ENCODE results near the gene TTC27. TPM values are rescaled to one million over a fixed set of nuclear protein-coding genes. Genes with fewer than 3 reads are reported as not detected.

TTC27 gene
- total RNA-seq, 1 experiment from 2014 or later: 25.1 TPM

- no peak for TF ChIP-seq ARID4B (CRISPR knock-in tag; IDR thresholded peaks at IDR 0.05; ENCODE audit: borderline replicate concordance)
- TF ChIP-seq FOXJ3 (CRISPR knock-in tag; IDR thresholded peaks at IDR 0.05; ENCODE audit: borderline replicate concordance): no peak
- TF ChIP-seq ATF2 (CRISPR knock-in tag; IDR thresholded peaks at IDR 0.05; ENCODE audit: borderline replicate concordance, low read depth): no peak
- TF ChIP-seq ZNF416 (CRISPR knock-in tag; IDR thresholded peaks at IDR 0.05): no peak
- no peak for TF ChIP-seq NFE2L1 (CRISPR knock-in tag; IDR thresholded peaks at IDR 0.05)
- no peak for TF ChIP-seq MYBL2 (CRISPR knock-in tag; IDR thresholded peaks at IDR 0.05)
- no peak for TF ChIP-seq NR3C1 (CRISPR knock-in tag; conservative IDR thresholded peaks at IDR 0.05; ENCODE audit: low read depth)
- no peak for TF ChIP-seq OVOL2 (CRISPR knock-in tag; IDR thresholded peaks at IDR 0.05; ENCODE audit: borderline replicate concordance)
- no peak for TF ChIP-seq TEAD4 (CRISPR knock-in tag; IDR thresholded peaks at IDR 0.05)
- TF ChIP-seq MAX (CRISPR knock-in tag; IDR thresholded peaks at IDR 0.05): no peak
Measured at GRCh38 chr2:32647180-32647651, 19.4 kb downstream of the TTC27 start (continued).

GRCh38 chr2:32652555-32653209, 24.8 kb downstream of the TTC27 start:
- ChIA-PET POLR2A (no interaction called here), CTCF (no interaction called here)
- Mint-ChIP-seq H3K27ac (no peak overlapping the region), H3K9me3 (no peaks in the 10 kb centered on the region), H3K4me1 (no peaks in the 10 kb centered on the region), H3K4me3 (no peak overlapping the region), H3K27me3 (ENCODE audit: low read depth) (no peaks in the 10 kb centered on the region), H3K36me3 (peaks cover 10% of the 10 kb centered on the region)
- ATAC-seq: no peak
- DNase-seq (ENCODE audit: low spot score): no peak
- TF ChIP-seq PRDM15 (CRISPR knock-in tag; IDR thresholded peaks at IDR 0.05): no peak
- TF ChIP-seq ZNF423 (CRISPR knock-in tag; IDR thresholded peaks at IDR 0.05): no peak
- no peak for TF ChIP-seq TCF7 (CRISPR knock-in tag; IDR thresholded peaks at IDR 0.05; ENCODE audit: low read depth)
- no peak for TF ChIP-seq ZNF425 (CRISPR knock-in tag; conservative IDR thresholded peaks at IDR 0.05)
- no peak for TF ChIP-seq ZNF416 (CRISPR knock-in tag; IDR thresholded peaks at IDR 0.05)
- no peak for TF ChIP-seq KAT7 (CRISPR knock-in tag; IDR thresholded peaks at IDR 0.05; ENCODE audit: borderline replicate concordance)
- no peak for TF ChIP-seq TEAD4 (CRISPR knock-in tag; IDR thresholded peaks at IDR 0.05)
- no peak for TF ChIP-seq AFF4 (CRISPR knock-in tag; IDR thresholded peaks at IDR 0.05; ENCODE audit: borderline replicate concordance)
- TF ChIP-seq ERG (CRISPR knock-in tag; IDR thresholded peaks at IDR 0.05): no peak
- no peak for TF ChIP-seq ZNF396 (CRISPR knock-in tag; IDR thresholded peaks at IDR 0.05; ENCODE audit: borderline replicate concordance)

Measured in WTC11 (cell line).